GM12801 (cell line): Measurements from ENCODE around the gene KCNF1.

ENCODE experiments used
- TF ChIP-seq, protein P1 (sequence below): IDR thresholded peaks from one replicate; pipeline ENCODE4 v1.5.1; 2011; ENCODE audit warnings: control low read depth; ENCODE audit not compliant: insufficient read length; ENCODE audit errors: extremely low read depth

The KCNF1 gene

DNA sequence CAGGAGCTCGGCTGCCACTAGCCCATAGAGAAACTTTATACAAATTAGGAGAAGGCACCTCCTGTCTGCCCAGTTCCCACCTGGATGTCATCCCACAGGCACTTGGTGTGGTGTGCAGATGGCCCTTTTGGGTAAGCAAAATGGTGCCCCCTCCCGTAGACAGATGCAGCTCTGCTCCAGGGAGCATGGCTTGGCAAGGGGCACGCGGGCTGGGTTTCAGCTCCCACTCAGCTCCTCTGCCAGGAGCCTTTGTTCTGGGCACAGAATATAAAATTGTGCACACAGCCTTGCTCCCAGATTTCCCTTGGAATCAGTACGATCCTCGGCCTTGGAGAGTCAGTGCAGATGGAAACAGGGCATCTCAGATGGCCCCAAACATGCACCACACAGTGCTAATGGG lies 20.3 kb upstream of the KCNF1 start:
- TF ChIP-seq, protein P1, sequence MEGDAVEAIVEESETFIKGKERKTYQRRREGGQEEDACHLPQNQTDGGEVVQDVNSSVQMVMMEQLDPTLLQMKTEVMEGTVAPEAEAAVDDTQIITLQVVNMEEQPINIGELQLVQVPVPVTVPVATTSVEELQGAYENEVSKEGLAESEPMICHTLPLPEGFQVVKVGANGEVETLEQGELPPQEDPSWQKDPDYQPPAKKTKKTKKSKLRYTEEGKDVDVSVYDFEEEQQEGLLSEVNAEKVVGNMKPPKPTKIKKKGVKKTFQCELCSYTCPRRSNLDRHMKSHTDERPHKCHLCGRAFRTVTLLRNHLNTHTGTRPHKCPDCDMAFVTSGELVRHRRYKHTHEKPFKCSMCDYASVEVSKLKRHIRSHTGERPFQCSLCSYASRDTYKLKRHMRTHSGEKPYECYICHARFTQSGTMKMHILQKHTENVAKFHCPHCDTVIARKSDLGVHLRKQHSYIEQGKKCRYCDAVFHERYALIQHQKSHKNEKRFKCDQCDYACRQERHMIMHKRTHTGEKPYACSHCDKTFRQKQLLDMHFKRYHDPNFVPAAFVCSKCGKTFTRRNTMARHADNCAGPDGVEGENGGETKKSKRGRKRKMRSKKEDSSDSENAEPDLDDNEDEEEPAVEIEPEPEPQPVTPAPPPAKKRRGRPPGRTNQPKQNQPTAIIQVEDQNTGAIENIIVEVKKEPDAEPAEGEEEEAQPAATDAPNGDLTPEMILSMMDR: no peak

DNA sequence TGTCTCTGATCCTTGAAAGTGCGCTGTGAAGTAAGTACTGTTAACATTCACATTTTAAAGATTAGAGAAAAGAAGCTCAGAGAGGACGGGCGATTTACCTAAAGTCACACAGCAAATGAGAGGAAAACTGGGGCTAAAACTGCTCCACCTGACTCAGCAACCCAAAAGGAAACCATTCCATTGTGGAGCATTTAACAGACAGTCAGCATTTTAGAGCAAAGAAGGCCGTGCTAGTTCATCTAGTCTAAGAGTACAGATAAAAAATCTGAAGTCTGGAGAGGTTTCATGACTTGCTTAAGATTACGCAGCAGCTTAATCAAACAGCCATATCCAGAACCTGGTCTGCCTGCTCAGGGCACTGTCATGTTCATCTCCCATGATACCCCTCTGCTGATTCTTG lies 19.9 kb upstream of the KCNF1 start:
- TF ChIP-seq, protein P1: no peak

- TF ChIP-seq, protein P1: no peak
Observed at GRCh38 chr2:10892316-10892715, 19.4 kb upstream of the KCNF1 start.

- TF ChIP-seq, protein P1: no peak
Observed at GRCh38 chr2:10892796-10893350, 18.9 kb upstream of the KCNF1 start.

- TF ChIP-seq, protein P1: no peak
Observed at GRCh38 chr2:10894264-10894935, 17.3 kb upstream of the KCNF1 start.

GRCh38 chr2:10895231-10895630 lies 16.5 kb upstream of the KCNF1 start:
- TF ChIP-seq, protein P1: no peak

GRCh38 chr2:10897956-10898355 lies 13.8 kb upstream of the KCNF1 start:
- TF ChIP-seq, protein P1: no peak
